Heart right ventricle (tissue), 16 donors: Measurements from ENCODE around the gene TTC3. TPM values are rescaled to one million over a fixed set of nuclear protein-coding genes. Genes with fewer than 3 reads are reported as not detected.
A peak's percentile ranks its signal among the peaks of the same experiment; 100 is the strongest.

Source experiments
- ATAC-seq, 8 donors: fragments of 200-7000 bp; cut with Tn5 transposase; one replicate each; pipeline ENCODE4 v1.9.1; 2020; ENCODE audit warnings: mild to moderate bottlenecking in 8 of 8, moderate library complexity in 8 of 8, moderate number of reproducible peaks in 1 of 8
- DNase-seq, 2 donors: peaks; one replicate each; pipeline ENCODE4 v3.0.0-alpha.2; 2020
- H3K27ac ChIP-seq, 10 donors: fragments of 200-600 bp; sonication (generic) in 2 of 10; one replicate each; pipeline versions ENCODE4 v1.5.0 to v1.8.0; 2020 to 2022; ENCODE audit warnings: mild to moderate bottlenecking in 3 of 10
- H3K27me3 ChIP-seq, 7 donors: fragments of 200-600 bp; one replicate each; pipeline ENCODE4 v1.8.0; 2021 to 2022; ENCODE audit warnings: mild to moderate bottlenecking in 2 of 7
- H3K36me3 ChIP-seq, 9 donors: fragments of 200-600 bp; sonication (generic) in 1 of 9; one replicate each; pipeline versions ENCODE4 v1.5.0 to v1.8.0; 2020 to 2022; ENCODE audit warnings: mild to moderate bottlenecking in 2 of 9
- H3K4me1 ChIP-seq, 9 donors: fragments of 200-600 bp; sonication (generic) in 1 of 9; one replicate each; pipeline versions ENCODE4 v1.5.0 to v1.8.0; 2020 to 2022; ENCODE audit warnings: mild to moderate bottlenecking in 4 of 9
- H3K4me3 ChIP-seq, 10 donors: fragments of 200-600 bp; sonication (generic) in 2 of 10; one replicate each; pipeline versions ENCODE4 v1.5.0 to v1.8.0; 2020 to 2022; ENCODE audit warnings: mild to moderate bottlenecking in 7 of 10, moderate library complexity in 2 of 10
- H3K9me3 ChIP-seq, 11 donors: fragments of 200-600 bp in 10 of 11; sonication (generic) in 2 of 11; one replicate each; pipeline versions ENCODE4 v1.5.0 to v1.8.0; 2013 to 2022; ENCODE audit warnings: mild to moderate bottlenecking in 2 of 11, control low read depth in 1 of 11, moderate library complexity in 1 of 11
- WGBS, 2 donors: extraction: QIAGEN DNeasy Blood & Tissue Kit; methylation state at CpG; one replicate each; pipeline ENCODE4 v1.1.7; 2013; ENCODE audit warnings: inconsistent platforms in 1 of 2; 5-methylcytosine and 5-hydroxymethylcytosine counted together
- intact Hi-C, 10 donors: fragments of 100-400 bp; cut with DNase I; formaldehyde crosslinking; loops; one replicate each; pipeline versions ENCODE4 v1.11.1 to v1.14.2; 2022
- polyA plus RNA-seq, 2 donors: library from polyadenylated mRNA; stranded (reverse); fragments of 200-250 nt; gene quantifications; one replicate each; pipeline ENCODE4 v1.2.3, GENCODE V29; 2013
- total RNA-seq, 10 donors: library from RNA; stranded (reverse); fragmentation: NEBNext Ultra II Directional in 3 of 10; extraction: Animal tissue kit (Norgen Biotek cat#: 25700) in 3 of 10; gene quantifications; one replicate each; pipeline versions ENCODE4 v1.2.1 to v1.2.4, GENCODE V29; 2021 to 2023
- TF ChIP-seq, protein P1 (sequence below), 9 donors: fragments of 200-600 bp; sonication (generic) in 2 of 9; IDR thresholded peaks; one replicate each; pipeline versions ENCODE4 v1.5.0 to v1.8.0; 2021 to 2022; ENCODE audit warnings: antibody characterized with exemption in 9 of 9, mild to moderate bottlenecking in 5 of 9, moderate library complexity in 1 of 9
- donor health status: Arrhythmogenic right ventricular cardiomyopathy.
- donor health status: ischemic (EF 13 %, LVEDD 7.1; RV severe dilation, severe dysfunction).
- donor health status: healthy with polysubstance abuse.
- donor health status: DM: no; HTN: yes; CAD: no.
- donor health status: DM: no; HTN: no; CAD: no.
- donor health status: ischemic (EF 25% LVEDD 6.9; RV normal size, moderate dysfunction).
- donor health status: ischemic (EF 25% LVEDD 5.7; RV mildly dilated, moderate dysfunction).
- donor health status: healthy.
- donor health status: DM: yes; HTN: yes; CAD: no.
- donor health status: Ischemic cardiomyopathy.
- donor health status: ischemic (EF 35%, LVEDD 5.7; RV mildly dilated, moderate dysfunction).
- donor health status: nonischemic (EF 11% LVEDD 7.7; RV severe dilation, severe dysfunction).
- donor health status: DM: yes; HTN: yes; CAD: no.
- donor health status: PGD.
- donor health status: ischemic (EF 29% LVEDD 5.4; RV normal size, mild dysfunction).
- donor health status: nonischemic (EF 23%, LVEDD 6.1; RV moderate dilation, normal function).

The TTC3 gene
- total and polyA plus RNA-seq, 12 donors, result 14.0 to 62.1 (median 50.1) TPM

DNA sequence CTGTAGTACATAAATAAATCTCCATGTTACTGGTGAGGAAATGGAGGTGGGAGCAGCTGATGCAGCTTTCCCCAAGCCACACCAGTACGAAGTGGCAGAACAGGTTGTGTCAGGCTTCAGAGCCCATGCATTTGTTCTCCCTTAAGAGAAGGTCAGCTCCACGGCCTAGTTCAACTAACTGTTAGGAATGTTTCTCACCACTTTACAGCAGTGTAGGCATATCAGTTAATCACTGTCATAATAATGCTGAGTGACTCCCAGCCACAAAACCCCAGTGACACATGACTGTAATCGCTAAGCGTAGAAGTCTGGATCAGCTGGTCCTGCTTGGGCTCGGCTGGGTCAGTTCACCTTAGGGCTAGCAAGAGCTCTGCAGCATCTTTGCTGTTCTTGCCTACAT, 103.7 kb downstream of the TTC3 start:
- H3K27me3 ChIP-seq, result no peaks in the 10 kb centered on the region
- DNase-seq (no peak), ATAC-seq (no peak)
- TF ChIP-seq, protein P1, sequence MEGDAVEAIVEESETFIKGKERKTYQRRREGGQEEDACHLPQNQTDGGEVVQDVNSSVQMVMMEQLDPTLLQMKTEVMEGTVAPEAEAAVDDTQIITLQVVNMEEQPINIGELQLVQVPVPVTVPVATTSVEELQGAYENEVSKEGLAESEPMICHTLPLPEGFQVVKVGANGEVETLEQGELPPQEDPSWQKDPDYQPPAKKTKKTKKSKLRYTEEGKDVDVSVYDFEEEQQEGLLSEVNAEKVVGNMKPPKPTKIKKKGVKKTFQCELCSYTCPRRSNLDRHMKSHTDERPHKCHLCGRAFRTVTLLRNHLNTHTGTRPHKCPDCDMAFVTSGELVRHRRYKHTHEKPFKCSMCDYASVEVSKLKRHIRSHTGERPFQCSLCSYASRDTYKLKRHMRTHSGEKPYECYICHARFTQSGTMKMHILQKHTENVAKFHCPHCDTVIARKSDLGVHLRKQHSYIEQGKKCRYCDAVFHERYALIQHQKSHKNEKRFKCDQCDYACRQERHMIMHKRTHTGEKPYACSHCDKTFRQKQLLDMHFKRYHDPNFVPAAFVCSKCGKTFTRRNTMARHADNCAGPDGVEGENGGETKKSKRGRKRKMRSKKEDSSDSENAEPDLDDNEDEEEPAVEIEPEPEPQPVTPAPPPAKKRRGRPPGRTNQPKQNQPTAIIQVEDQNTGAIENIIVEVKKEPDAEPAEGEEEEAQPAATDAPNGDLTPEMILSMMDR (IDR thresholded peaks at IDR 0.05), result no peak
- no peaks in the 10 kb centered on the region for H3K9me3 ChIP-seq
- WGBS, 2 donors, result 88 to 94% methylated on average over 5 of the region's 5 CpGs
- H3K4me3 ChIP-seq, result no peak overlapping the region
- intact Hi-C loops, result no loop called here
- H3K36me3 ChIP-seq, result peaks cover 0 to 93% (median 29%) of the 10 kb centered on the region in 9 donors
- peaks cover 0 to 8% (median 0%) of the 10 kb centered on the region in 9 donors for H3K4me1 ChIP-seq
- no peak overlapping the region for H3K27ac ChIP-seq

DNA sequence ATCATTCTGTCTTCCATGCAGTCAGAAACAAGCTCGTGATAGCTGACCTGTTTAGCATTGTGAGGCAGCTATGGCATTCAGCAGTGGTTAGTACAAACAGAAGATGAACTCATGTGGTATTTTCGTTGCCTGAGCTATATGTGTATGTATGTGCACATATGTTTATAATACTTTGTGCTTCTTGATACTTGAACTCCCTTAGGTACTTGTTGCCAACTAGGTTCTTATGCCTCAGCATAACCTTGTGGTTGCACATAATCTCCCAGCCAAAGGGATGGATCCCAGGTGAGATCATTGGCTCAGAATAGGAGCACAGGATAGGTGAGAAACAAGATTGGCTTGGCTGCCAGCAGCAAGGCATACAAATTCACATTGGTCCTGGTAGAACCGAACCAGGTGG, 108.0 kb downstream of the TTC3 start:
- WGBS, 2 donors, result 74 to 85% methylated on average over 3 of the region's 3 CpGs
- H3K27me3 ChIP-seq, result no peaks in the 10 kb centered on the region
- H3K4me3 ChIP-seq, result no peak overlapping the region
- TF ChIP-seq, protein P1 (IDR thresholded peaks at IDR 0.05), result no peak
- H3K4me1 ChIP-seq, result peaks cover 0 to 9% (median 0%) of the 10 kb centered on the region in 9 donors
- ATAC-seq (peak in 6 of 8 donors; percentile 31 to 79 (median 68)), DNase-seq (no peak)
- intact Hi-C loops, result no loop called here
- H3K9me3 ChIP-seq, result no peaks in the 10 kb centered on the region
- peaks cover 0 to 94% (median 20%) of the 10 kb centered on the region in 9 donors for H3K36me3 ChIP-seq
- H3K27ac ChIP-seq, result peak overlapping the region in 4 of 10 donors; percentile 16 to 49 (median 27)

DNA sequence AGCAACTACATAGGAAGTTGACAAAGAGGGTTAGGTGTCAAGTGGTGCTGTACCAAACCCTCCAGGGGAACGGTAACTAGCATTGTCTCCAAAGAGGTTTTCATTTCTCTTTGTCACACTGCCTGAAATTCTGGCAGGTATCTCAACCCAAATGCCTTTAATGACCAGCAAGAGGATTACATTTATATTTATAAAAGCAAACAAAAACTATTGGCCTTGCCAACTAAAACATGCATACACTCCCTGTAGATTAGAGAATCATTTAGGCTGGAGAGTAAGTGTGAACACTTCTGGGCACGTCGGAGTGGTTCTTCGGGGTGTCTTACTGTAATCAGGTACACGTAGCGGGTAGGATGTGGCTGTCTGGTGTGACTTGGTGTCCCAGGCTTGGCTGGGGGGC, 109.2 kb downstream of the TTC3 start:
- H3K4me1 ChIP-seq, result peaks cover 0 to 9% (median 0%) of the 10 kb centered on the region in 9 donors
- no peaks in the 10 kb centered on the region for H3K27me3 ChIP-seq
- no peak overlapping the region for H3K27ac ChIP-seq
- TF ChIP-seq, protein P1 (IDR thresholded peaks at IDR 0.05), result no peak
- no peaks in the 10 kb centered on the region for H3K9me3 ChIP-seq
- DNase-seq (no peak), ATAC-seq (no peak)
- peaks cover 0 to 94% (median 16%) of the 10 kb centered on the region in 9 donors for H3K36me3 ChIP-seq
- 78 to 80% methylated on average over 6 of the region's 6 CpGs for WGBS, 2 donors
- H3K4me3 ChIP-seq, result no peak overlapping the region
- intact Hi-C loops, result no loop called here

DNA sequence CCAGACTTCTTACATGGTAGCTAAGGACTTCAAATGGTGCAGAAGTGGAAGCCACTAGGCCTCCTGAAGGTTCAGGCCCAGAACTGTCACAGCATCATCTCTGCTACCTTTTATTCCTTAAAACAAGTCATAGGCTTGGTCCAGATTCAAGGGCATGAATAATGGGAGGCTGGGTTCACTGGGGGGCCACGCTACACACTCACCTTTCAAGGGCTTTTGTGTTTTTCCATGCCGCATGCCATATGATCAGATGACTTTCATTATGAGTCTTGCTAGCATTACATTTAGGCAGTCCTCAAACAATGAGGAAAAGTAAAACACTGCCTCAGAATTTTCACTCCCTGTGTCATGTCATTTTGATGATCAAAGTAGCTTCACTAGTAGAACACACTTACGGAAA, 110.7 kb downstream of the TTC3 start:
- H3K27ac ChIP-seq, result no peak overlapping the region
- H3K9me3 ChIP-seq, result no peaks in the 10 kb centered on the region
- no peak for ATAC-seq
- no peak overlapping the region for H3K4me3 ChIP-seq
- peaks cover 0 to 94% (median 24%) of the 10 kb centered on the region in 9 donors for H3K36me3 ChIP-seq
- no peaks in the 10 kb centered on the region for H3K27me3 ChIP-seq
- 96 to 97% methylated on average over 3 of the region's 3 CpGs for WGBS, 2 donors
- TF ChIP-seq, protein P1 (IDR thresholded peaks at IDR 0.05), result no peak
- DNase-seq, result no peak
- intact Hi-C loops, result no loop called here
- H3K4me1 ChIP-seq, result peaks cover 0 to 9% (median 0%) of the 10 kb centered on the region in 9 donors
